NCI-H748 (cell line): ENCODE data around the gene KRTAP9-7.
"Not testable (repeated sequence)": the region's sequence is repeated elsewhere in the genome, so short reads cannot be mapped to it uniquely, and the experiment has no call there.

Experiments
- DNase-seq: peaks from one replicate; lab custom pipeline; 2025; ENCODE audit not compliant: unreplicated experiment; lab: John Stamatoyannopoulos, UW

KRTAP9-7 gene

GRCh38 chr17:41275648-41276190 lies at the start of gene KRTAP9-7:
TSS of gene KRTAP9-7 (plus strand) at chr17:41275698. CDS start at chr17:41275698, 0 bp downstream.
- DNase-seq = not testable (repeated sequence)

GRCh38 chr17:41226051-41226450 lies 49.4 kb upstream of the KRTAP9-7 start:
- no peak for DNase-seq

- DNase-seq = not testable (repeated sequence)
Observed at GRCh38 chr17:41226598-41227095, 48.9 kb upstream of the KRTAP9-7 start, which contains the start of gene KRTAP9-2. TSS of gene KRTAP9-2 (plus strand) at chr17:41226648. CDS start at chr17:41226655, 7 bp downstream.

- no peak for DNase-seq
Observed at GRCh38 chr17:41230094-41230493, 45.4 kb upstream of the KRTAP9-7 start.

GRCh38 chr17:41231731-41232130 lies 43.8 kb upstream of the KRTAP9-7 start:
- no peak for DNase-seq

GRCh38 chr17:41232399-41233105 lies 42.9 kb upstream of the KRTAP9-7 start, which contains the start of gene KRTAP9-3:
TSS of gene KRTAP9-3 (plus strand) at chr17:41232449. CDS start at chr17:41232502, 53 bp downstream.
- DNase-seq = not testable (repeated sequence)

GRCh38 chr17:41237116-41237515 lies 38.4 kb upstream of the KRTAP9-7 start:
- not testable (repeated sequence) for DNase-seq

GRCh38 chr17:41237949-41238437 lies 37.5 kb upstream of the KRTAP9-7 start, which contains the start of gene KRTAP9-8:
TSS of gene KRTAP9-8 (plus strand) at chr17:41237999. CDS start at chr17:41238052, 53 bp downstream.
- DNase-seq = not testable (repeated sequence)

GRCh38 chr17:41246995-41247787 lies 28.3 kb upstream of the KRTAP9-7 start:
- not testable (repeated sequence) for DNase-seq

GRCh38 chr17:41249637-41250240 lies 25.8 kb upstream of the KRTAP9-7 start, which contains the start of gene KRTAP9-4:
TSS of gene KRTAP9-4 (plus strand) at chr17:41249687. CDS start at chr17:41249721, 34 bp downstream.
- DNase-seq = peak; percentile 39

- no peak for DNase-seq
Observed at GRCh38 chr17:41251261-41251660, 24.2 kb upstream of the KRTAP9-7 start.

- no peak for DNase-seq
Observed at GRCh38 chr17:41254861-41255260, 20.6 kb upstream of the KRTAP9-7 start.

- DNase-seq = peak; percentile 20
Observed at GRCh38 chr17:41255381-41256290, 19.9 kb upstream of the KRTAP9-7 start, which contains the start of gene KRTAP9-9. TSS of gene KRTAP9-9 (plus strand) at chr17:41255384.

GRCh38 chr17:41256291-41256685 lies 19.2 kb upstream of the KRTAP9-7 start:
- no peak for DNase-seq

- DNase-seq = no peak
Observed at GRCh38 chr17:41258406-41258805, 17.1 kb upstream of the KRTAP9-7 start.

- DNase-seq = no peak
Observed at GRCh38 chr17:41263212-41263611, 12.3 kb upstream of the KRTAP9-7 start.

- no peak for DNase-seq
Observed at GRCh38 chr17:41264599-41264998, 10.9 kb upstream of the KRTAP9-7 start.

- no peak for DNase-seq
Observed at GRCh38 chr17:41265078-41265477, 10.4 kb upstream of the KRTAP9-7 start, which contains the start of gene KRTAP9-6. TSS of gene KRTAP9-6 (plus strand) at chr17:41265378. CDS start at chr17:41265378, 0 bp downstream.

- no peak for DNase-seq
Observed at GRCh38 chr17:41267711-41268110, 7.8 kb upstream of the KRTAP9-7 start.
